GM21529 (cell line): ENCODE measurements around the gene RHOU.

Experiments
- ATAC-seq: cut with Tn5 transposase; IDR thresholded peaks from one replicate; pipeline ENCODE4 v1.9.1; 2021; ENCODE audit not compliant: unreplicated experiment

RHOU gene

GRCh38 chr1:228782662-228783417, 47.6 kb downstream of the RHOU start:
- ATAC-seq: no peak

DNA sequence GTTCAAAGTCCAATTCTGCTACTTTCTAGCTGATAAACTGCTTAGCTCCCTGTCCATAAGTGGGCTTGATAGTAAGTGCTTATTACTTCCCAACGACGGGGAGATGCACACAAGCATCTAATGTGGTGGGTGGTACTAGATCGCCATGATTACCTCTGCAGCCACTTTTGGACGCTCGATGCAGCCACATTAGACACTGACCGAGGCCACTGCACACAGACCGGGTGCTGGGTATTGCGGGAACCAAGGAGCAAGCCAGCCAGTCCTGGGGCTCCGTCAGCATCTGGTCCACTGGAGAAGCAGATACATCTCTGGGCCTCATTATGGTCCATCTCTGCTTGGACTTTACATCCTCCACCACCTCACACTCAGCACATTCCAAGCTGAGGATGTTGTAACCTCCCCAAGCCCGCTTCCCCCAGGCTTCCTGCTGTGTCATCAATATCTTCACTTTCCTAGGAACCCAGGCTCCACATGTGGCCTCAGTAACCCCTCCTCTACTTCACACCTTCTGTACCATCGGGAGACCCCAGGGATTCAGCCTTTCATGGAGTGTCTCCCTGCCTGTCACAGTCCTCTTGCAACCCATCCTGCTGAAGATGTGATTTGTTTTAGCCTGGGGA, 48.2 kb downstream of the RHOU start:
- no peak for ATAC-seq

- no peak for ATAC-seq
Observed at GRCh38 chr1:228784181-228784580, 48.9 kb downstream of the RHOU start.

GRCh38 chr1:228785366-228786330, 50.4 kb downstream of the RHOU start:
- no peak for ATAC-seq

DNA sequence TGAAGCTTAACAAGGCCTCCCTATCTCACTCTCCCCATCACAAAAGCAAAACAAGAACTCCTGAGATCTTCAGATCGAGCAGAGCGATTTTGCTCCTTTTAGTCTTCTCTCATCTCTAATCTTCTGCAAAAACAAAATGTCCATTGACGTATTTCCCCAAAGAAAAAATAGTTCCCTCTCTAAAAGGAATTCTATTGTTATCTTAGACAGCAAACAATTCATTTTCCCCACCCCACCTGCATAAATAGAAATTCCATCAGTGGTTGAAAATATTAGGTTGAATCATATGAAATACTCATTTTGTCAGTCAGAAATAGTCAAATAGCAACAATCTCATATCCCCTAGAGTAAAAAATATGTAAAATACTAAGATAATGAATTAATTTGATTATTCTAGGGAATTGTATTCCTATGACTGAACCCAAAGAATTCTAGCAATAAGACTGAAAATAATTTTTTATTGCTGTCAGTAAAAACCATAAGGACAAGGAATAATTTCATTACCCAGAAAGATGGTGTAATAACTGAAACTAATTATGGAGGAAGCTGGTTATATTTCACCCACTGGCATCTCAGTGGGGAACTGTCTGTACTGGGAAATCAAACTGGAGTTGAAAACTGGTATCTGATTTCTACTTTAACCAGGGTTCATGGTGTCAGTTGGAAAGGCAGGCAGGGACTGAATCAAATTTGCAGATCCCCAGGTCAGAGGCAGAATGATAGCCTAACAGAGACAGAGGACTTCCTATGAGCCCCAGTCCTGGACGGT, 51.3 kb downstream of the RHOU start:
- ATAC-seq: no peak

- no peak for ATAC-seq
Observed at GRCh38 chr1:228791791-228792190, 56.5 kb downstream of the RHOU start.

DNA sequence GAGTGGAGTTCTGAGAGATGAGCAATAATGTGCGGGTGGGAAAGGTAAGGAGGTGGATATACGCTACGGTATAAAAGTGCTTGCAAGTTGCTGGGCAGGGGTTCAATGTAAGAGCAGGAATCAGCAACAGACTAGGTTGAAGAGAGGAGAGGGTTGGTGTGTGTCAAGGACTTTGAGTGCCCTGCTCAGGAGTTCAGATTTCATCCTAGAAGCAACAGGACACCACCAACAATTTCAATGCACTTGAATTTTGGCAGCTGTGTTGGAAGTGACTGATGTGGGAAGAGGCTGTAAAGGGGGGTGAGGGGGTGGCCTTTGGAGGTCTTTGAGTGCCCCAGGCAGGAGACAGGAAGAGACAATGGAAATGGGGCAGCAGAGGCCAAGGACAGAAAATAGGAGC, 57.3 kb downstream of the RHOU start:
- ATAC-seq: no peak

- ATAC-seq: no peak
Observed at GRCh38 chr1:228793032-228793431, 57.8 kb downstream of the RHOU start.

- peak; percentile 62 for ATAC-seq
Observed at GRCh38 chr1:228794173-228794572, 58.9 kb downstream of the RHOU start.

DNA sequence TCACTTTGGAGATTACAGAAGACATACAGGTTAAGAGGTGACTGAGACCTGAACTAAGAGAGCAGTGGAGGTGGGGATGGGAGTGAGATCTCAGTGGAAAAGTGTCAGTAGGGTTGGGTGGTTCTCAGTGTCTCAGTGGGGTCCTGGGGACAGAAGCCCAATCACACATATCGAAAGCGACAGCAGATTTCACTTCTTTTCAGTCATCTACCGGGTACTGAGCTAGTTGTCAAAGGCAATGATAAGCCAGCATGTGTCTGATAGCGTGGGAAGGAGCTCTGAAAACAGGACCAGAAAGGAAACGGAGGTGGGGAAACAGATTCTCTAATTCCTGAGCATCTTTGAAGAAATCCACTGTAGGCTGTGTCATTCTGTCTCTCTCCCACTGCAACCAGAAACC, 59.5 kb downstream of the RHOU start:
- ATAC-seq: peak; percentile 60

DNA sequence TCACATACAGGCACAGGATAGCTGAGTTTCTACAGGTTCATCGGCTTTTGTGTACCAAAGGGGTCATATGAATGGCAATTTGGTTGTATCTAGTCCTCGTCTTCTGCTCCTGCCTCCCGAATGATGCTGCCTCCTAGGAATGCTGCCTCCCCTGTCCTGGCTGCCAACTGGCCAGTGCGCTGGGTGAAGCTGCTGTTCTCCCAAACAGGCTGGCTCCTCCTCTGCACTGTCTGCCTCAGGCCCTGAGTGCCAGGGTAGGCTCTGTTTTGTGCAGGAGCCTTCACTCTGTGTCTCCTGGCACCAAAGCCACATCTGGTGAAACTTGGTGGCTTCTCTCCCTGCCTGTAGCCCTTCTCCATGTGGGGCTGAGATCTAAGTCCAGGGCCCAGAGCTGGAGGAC, 60.3 kb downstream of the RHOU start:
- no peak for ATAC-seq
